SH-SY5Y (cell line): ENCODE data around the gene COL26A1.

Experiments
- GATA2 ChIP-seq: IDR thresholded peaks from 2 replicates; pipeline ENCODE4 v1.6.1; 2011; ENCODE audit warnings: mild to moderate bottlenecking, low read depth, low read length
- GATA3 ChIP-seq: IDR thresholded peaks from 2 replicates; pipeline ENCODE4 v1.6.1; 2011; ENCODE audit warnings: low read depth, mild to moderate bottlenecking, low read length, moderate library complexity

COL26A1 gene

GRCh38 chr7:101537935-101538595 lies 175.4 kb downstream of the COL26A1 start:
- TF ChIP-seq GATA2: no peak
- no peak for TF ChIP-seq GATA3

DNA sequence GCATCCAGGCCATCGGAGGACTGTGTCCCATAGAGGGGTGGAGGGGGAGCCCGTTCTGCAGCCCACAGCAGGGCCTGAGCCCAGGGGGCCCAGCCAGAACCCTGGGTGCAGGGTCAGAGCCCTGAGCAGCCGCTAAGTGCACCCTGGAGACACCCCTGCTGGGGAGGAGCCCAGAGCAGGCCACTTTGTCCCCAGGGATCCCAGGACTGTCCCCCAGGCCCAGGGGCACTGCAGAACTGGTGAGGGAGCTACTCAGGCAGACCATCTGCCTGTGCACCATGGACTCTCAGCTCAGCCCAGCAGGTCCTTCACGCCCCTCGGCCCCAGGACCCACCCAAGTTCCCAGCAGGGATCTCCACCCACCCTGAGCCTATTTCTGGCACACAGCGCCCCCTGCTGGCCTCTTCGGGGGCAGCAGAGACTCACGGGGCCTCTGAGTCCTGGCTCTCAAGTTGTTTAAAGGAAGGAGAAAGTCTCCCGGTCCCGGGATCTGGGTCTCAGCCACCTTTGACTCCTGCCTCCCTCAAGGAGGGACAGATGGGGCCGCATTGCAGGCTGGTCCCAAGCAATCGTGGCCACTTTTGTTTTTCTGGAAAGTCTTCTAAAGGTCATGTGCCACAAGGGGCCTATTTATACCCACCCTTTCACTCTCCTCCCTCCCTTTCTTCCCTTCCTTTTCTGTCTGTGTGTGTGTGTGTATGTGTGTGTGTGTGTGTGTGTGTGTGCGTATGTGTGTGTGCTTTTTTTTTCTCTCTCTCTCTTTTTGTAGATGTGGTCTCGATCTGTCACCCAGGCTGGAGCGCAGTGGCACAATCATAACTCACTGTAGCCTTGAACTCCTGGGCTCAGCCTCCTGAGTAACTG lies 176.2 kb downstream of the COL26A1 start:
- TF ChIP-seq GATA3 (no peak), GATA2 (no peak)

- no peak for TF ChIP-seq GATA3
Measured at GRCh38 chr7:101539784-101540183, 177.1 kb downstream of the COL26A1 start.

DNA sequence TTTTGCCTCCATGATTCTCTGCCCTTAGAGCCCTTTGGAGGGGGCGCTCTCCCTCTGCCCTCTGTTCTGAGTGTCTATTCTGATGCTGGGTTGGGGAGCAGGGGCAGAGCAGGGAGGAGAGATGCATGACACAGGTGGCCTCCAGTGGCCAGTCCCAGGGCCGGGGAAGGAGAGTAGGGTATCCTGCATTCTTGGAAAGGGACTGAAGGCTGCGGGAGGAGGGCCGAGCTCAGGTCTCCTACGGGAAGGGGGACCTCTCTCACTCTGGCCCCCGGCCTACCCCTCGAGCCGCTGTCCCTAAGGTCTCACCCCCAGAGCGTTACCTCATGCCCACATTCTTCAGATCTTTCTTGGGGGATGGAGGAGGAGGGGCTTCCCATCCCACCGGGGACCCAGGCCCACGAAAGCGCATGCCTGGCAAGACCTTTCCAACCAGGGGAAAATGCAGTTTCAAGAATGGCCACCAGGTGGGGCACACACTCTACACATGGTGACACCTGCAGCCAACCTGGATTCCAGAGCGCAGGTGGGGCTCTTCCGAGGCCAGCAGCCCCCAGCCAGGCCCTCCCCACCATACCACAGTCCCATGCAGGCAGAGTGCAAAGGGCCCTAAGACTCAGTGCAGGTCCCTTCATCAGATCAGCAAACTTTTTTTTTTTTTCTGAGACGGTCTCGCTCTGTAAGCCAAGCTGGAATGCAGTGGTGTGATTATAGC lies 180.0 kb downstream of the COL26A1 start:
- TF ChIP-seq GATA3 (no peak), GATA2 (no peak)

DNA sequence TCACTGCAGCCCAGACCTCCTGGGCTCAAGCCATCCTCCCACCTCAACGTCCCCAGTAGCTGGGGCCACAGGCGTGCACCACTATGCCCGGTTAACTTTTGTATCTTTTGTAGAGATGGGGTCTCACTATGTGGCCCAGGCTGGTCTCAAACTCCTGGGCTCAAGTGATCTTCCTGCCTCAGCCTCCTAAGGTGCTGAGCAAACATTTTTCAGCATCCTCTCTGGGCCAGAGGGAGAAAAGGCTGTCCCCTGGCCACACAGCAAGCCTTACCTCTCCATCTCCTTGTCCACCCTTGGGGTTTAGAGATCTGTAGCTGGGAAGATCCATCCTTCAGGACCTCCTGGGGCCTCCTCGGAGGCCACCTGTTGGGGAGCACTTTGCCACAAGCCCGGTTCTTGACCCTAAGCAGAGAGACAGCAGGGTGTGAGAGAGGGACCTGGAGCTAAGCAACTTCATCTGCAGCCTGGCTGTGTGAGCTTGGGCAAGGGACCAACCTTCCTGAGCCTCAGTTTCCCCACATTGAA lies 180.6 kb downstream of the COL26A1 start:
- no peak for TF ChIP-seq GATA2
- no peak for TF ChIP-seq GATA3

DNA sequence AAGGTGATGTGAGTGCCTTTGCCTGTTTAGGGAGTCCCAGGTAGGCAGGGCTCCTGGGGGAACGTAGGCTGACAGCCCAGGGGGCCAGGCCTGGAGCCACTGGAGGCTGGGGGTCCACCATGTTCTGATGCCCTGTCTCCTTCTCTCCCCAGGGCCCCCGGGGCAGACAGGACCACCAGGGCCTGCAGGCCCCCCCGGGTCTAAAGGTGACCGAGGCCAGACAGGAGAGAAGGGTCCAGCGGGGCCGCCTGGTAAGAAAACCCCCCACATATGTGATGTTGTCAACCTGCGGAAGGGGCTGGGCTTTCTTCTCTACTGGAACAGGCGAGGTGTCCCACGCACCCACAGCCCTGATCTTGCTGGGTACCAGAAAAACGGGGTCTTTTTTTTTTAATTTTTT lies 181.2 kb downstream of the COL26A1 start:
- no peak for TF ChIP-seq GATA2
- no peak for TF ChIP-seq GATA3

- TF ChIP-seq GATA2 (no peak), GATA3 (no peak)
Measured at GRCh38 chr7:101545441-101546190, 182.9 kb downstream of the COL26A1 start.

DNA sequence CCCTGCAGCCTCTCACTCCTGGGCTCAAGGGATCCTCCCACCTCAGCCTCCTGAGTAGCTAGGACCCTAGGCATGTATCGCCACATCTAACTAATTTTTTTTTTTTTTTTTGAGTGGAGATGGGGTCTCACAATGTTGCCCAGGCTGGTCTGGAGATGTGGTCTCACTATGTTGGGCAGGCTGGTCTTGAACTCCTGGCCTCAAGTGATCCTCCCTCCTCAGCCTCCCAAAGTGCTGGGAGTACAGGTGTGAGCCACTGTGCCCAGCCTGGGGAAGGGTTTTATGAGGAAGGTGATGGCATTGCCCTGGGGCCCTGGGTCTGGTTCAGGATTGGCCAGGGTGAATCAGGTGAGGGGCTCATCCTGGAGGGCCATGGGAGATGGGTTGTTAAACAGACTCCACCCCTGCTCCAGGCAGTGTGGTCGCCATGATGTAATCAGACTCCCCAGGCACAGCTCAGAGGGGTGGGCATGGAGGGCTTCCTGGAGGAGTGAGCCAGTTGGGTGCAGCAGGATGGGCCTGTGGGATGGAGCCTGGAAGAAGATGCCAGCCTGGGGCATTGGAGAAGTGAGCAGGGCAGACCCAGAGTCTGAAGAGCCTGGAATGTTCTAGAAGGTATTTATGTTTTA lies 183.7 kb downstream of the COL26A1 start:
- no peak for TF ChIP-seq GATA3
- no peak for TF ChIP-seq GATA2

DNA sequence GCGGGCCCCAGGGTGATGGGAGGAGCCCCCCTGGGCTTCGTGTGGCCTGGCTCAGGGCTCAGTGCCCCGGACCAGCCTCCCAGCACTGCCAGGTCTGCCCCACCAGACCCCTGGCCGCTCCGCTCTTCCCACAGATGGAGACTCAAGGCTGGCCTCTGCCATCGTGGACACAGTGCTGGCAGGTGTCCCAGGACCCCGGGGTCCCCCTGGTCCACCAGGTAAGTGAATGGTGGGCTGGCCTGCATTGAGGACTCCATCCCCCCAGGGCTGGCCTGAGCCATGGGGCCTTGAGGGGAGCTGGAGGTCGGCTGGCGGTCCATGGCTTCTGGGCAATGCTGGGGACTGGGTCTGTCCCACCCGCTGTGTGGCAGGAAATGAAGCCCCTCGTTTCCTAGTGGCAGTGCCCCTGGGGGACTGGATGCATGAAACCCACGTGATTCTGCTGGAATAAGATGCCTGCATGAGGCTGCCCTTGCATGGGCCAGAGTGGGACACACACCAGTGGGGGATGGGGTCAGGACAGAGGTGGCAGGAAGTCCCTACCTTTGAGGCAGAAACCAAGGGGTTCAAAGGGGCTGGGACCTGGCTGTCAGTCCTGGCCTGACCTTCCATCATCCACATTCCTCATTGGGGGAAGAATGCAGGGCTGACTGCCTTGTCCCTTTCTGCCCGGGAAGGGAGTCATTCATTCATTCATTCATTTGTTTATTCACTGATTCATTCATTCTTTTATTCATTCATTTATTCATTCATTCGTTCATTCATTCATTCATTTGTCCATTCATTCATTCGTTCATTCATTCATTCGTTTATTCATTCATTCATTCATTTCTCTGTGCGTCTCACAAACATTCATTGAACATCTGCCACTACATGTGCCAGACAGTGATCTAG lies 184.6 kb downstream of the COL26A1 start:
- TF ChIP-seq GATA2: no peak
- TF ChIP-seq GATA3: no peak

DNA sequence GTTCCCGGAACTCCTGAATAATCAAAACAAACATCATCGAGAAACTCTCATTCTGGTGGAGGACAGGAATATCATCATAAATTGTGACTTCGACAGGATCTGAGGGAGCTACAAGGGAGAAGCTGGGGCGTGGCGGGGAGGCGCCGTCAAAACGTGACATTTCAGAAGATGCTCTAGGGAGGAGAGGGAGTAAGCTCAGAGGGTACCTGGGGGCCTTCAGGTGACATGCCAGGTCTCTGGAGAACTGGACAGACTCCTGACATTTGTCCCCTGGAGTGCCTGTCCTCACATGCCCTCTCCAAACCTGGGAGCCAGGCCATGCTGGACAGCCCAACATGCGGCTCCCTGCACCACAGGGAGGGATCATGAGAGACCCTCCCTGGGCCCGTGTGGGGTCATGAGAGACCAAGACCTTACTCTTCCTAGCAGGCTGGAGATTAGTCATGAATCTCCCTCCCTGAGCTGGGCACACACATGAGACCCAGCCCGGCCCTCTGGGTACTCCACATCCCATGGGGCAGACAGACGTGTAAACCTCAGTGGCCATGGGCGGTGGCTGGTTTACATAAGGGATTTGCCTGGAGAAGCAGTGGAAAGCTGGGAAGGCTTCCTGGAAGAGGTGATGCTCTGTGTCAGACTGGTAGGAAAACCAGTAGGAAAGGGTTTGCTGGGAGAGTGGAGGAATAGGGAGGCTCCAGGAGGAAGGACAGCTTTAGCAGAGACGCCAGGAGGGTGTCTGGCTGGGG lies 185.4 kb downstream of the COL26A1 start:
- no peak for TF ChIP-seq GATA2
- TF ChIP-seq GATA3: no peak

- TF ChIP-seq GATA2 (no peak), GATA3 (no peak)
Measured at GRCh38 chr7:101549734-101550133, 187.1 kb downstream of the COL26A1 start.
